ENCODE data around the gene CFAP69. TPM values are rescaled to one million over a fixed set of nuclear protein-coding genes. Genes with fewer than 3 reads are reported as not detected.

CFAP69 gene
- total RNA-seq, 4 donors from 2014 or later = 1.3 to 9.8 (median 4.7) TPM

GRCh38 chr7:90269163-90269562, 24.2 kb downstream of the CFAP69 start:
- Histone ChIP-seq H3K4me1 (no peaks in the 10 kb centered on the region), H3K36me3 (no peaks in the 10 kb centered on the region), H3K4me3 (no peak overlapping the region), H3K27ac (no peak overlapping the region), H3K9me3 (no peaks in the 10 kb centered on the region), H3K27me3 (no peaks in the 10 kb centered on the region)
- 78% methylated on average over 1 of the region's 1 CpG for WGBS
- TF ChIP-seq POLR2AphosphoS5 (IDR thresholded peaks at IDR 0.05) = no peak
- TF ChIP-seq EP300 (IDR thresholded peaks at IDR 0.05) = no peak
- no peak for TF ChIP-seq CTCF (IDR thresholded peaks at IDR 0.05)
- TF ChIP-seq POLR2A (IDR thresholded peaks at IDR 0.05) = no peak
- no peak for DNase-seq (ENCODE audit: low spot score in 2 of 2)

GRCh38 chr7:90270431-90271178, 25.6 kb downstream of the CFAP69 start:
- no peak overlapping the region for H3K4me3 ChIP-seq
- H3K36me3 ChIP-seq = no peaks in the 10 kb centered on the region
- DNase-seq (ENCODE audit: low spot score in 2 of 2) = no peak
- 95% methylated on average over 2 of the region's 2 CpGs for WGBS
- no peaks in the 10 kb centered on the region for H3K4me1 ChIP-seq
- H3K27ac ChIP-seq = no peak overlapping the region
- TF ChIP-seq EP300 (IDR thresholded peaks at IDR 0.05) (no peak), POLR2A (IDR thresholded peaks at IDR 0.05) (no peak), CTCF (IDR thresholded peaks at IDR 0.05) (no peak), POLR2AphosphoS5 (IDR thresholded peaks at IDR 0.05) (no peak)
- H3K9me3 ChIP-seq = no peaks in the 10 kb centered on the region
- H3K27me3 ChIP-seq = no peaks in the 10 kb centered on the region

GRCh38 chr7:90271753-90272152, 26.8 kb downstream of the CFAP69 start:
- Histone ChIP-seq H3K27ac (peak overlapping the region; percentile 24), H3K27me3 (no peaks in the 10 kb centered on the region), H3K9me3 (no peaks in the 10 kb centered on the region), H3K36me3 (no peaks in the 10 kb centered on the region), H3K4me3 (no peak overlapping the region), H3K4me1 (no peaks in the 10 kb centered on the region)
- no peak for DNase-seq (ENCODE audit: low spot score in 2 of 2)
- no peak for TF ChIP-seq CTCF (IDR thresholded peaks at IDR 0.05)
- no peak for TF ChIP-seq POLR2A (IDR thresholded peaks at IDR 0.05)
- no peak for TF ChIP-seq POLR2AphosphoS5 (IDR thresholded peaks at IDR 0.05)
- TF ChIP-seq EP300 (IDR thresholded peaks at IDR 0.05) = no peak
- WGBS = 47% methylated on average over 2 of the region's 2 CpGs

GRCh38 chr7:90272242-90272641, 27.3 kb downstream of the CFAP69 start:
- H3K4me1 ChIP-seq = no peaks in the 10 kb centered on the region
- 72% methylated on average over 2 of the region's 2 CpGs for WGBS
- TF ChIP-seq CTCF (IDR thresholded peaks at IDR 0.05) (no peak), EP300 (IDR thresholded peaks at IDR 0.05) (no peak), POLR2AphosphoS5 (IDR thresholded peaks at IDR 0.05) (no peak), POLR2A (IDR thresholded peaks at IDR 0.05) (no peak)
- no peaks in the 10 kb centered on the region for H3K27me3 ChIP-seq
- H3K4me3 ChIP-seq = no peak overlapping the region
- H3K9me3 ChIP-seq = no peaks in the 10 kb centered on the region
- H3K27ac ChIP-seq = peak overlapping the region; percentile 24
- no peaks in the 10 kb centered on the region for H3K36me3 ChIP-seq
- no peak for DNase-seq (ENCODE audit: low spot score in 2 of 2)

GRCh38 chr7:90274161-90274560, 29.2 kb downstream of the CFAP69 start:
- TF ChIP-seq EP300 (IDR thresholded peaks at IDR 0.05) (no peak), POLR2AphosphoS5 (IDR thresholded peaks at IDR 0.05) (no peak), POLR2A (IDR thresholded peaks at IDR 0.05) (no peak), CTCF (IDR thresholded peaks at IDR 0.05) (no peak)
- no peak for DNase-seq (ENCODE audit: low spot score in 2 of 2)
- no peak overlapping the region for H3K27ac ChIP-seq
- H3K27me3 ChIP-seq = no peaks in the 10 kb centered on the region
- no peaks in the 10 kb centered on the region for H3K9me3 ChIP-seq
- H3K4me1 ChIP-seq = no peaks in the 10 kb centered on the region
- no peaks in the 10 kb centered on the region for H3K36me3 ChIP-seq
- H3K4me3 ChIP-seq = no peak overlapping the region
